Chondrocyte (in vitro differentiated cells): ENCODE results near the gene USP10. TPM values are rescaled to one million over a fixed set of nuclear protein-coding genes. Genes with fewer than 3 reads are reported as not detected.

Experiments used
- DNase-seq: peaks from one replicate; pipeline ENCODE4 v3.0.0; 2021; ENCODE audit warnings: mixed read lengths, low spot score
- H3K27ac Mint-ChIP-seq: one replicate; pipeline ENCODE4 v1.8.0; 2021; ENCODE audit warnings: mild to moderate bottlenecking, moderate library complexity, mixed read lengths; ENCODE audit not compliant: unreplicated experiment
- H3K27me3 Mint-ChIP-seq: 2 replicates; pipeline ENCODE4 v1.8.0; 2021; ENCODE audit warnings: low read depth, mixed read lengths
- H3K36me3 Mint-ChIP-seq: 2 replicates; pipeline ENCODE4 v1.8.0; 2021; ENCODE audit warnings: low read depth, mixed read lengths
- H3K4me1 Mint-ChIP-seq: 2 replicates; pipeline ENCODE4 v1.8.0; 2021; ENCODE audit warnings: low read depth, mild to moderate bottlenecking, mixed read lengths
- H3K4me3 Mint-ChIP-seq: one replicate; pipeline ENCODE4 v1.8.0; 2021; ENCODE audit warnings: mild to moderate bottlenecking, moderate library complexity, mixed read lengths; ENCODE audit not compliant: unreplicated experiment
- H3K9me3 Mint-ChIP-seq: 2 replicates; pipeline ENCODE4 v1.8.0; 2021; ENCODE audit warnings: low read depth, mixed read lengths
- CTCF ChIP-seq: fragments of 200-600 bp; sonication (generic); IDR thresholded peaks from 2 replicates; pipeline ENCODE4 v1.5.0; 2021; ENCODE audit warnings: antibody characterized with exemption, mild to moderate bottlenecking, moderate library complexity
- total RNA-seq: library from RNA; stranded (reverse); gene quantifications from 3 replicates; pipeline ENCODE4 v1.2.1, GENCODE V29; 2021

The USP10 gene
- total RNA-seq, 1 donor from 2014 or later = 43.0 TPM

DNA sequence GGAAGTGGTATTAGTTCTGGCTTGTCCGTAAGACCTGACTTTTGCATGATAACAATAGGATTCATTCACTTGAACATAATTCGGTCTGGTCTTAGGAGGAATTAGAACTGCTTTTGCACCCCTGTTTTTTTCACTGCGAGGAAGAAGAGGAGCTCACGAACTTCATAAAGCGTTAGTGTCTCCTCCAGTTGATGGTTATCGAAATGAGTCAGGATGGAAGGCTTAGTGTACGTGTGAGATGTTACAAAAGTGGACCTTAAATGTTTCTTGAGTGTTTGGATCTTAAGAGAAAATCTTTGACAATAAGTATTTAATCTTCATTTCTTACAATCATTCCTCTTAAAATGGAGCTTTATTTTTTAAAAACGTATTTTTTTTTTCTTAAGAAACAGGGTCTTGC, 52.8 kb downstream of the USP10 start:
- Mint-ChIP-seq H3K4me3 (no peak overlapping the region), H3K9me3 (no peaks in the 10 kb centered on the region), H3K4me1 (peaks cover 28% of the 10 kb centered on the region), H3K27ac (no peak overlapping the region), H3K27me3 (no peaks in the 10 kb centered on the region), H3K36me3 (peaks cover 3% of the 10 kb centered on the region)
- DNase-seq = no peak
- TF ChIP-seq CTCF = no peak

- DNase-seq = no peak
- H3K9me3 Mint-ChIP-seq = no peaks in the 10 kb centered on the region
- H3K36me3 Mint-ChIP-seq = peaks cover 3% of the 10 kb centered on the region
- TF ChIP-seq CTCF = no peak
- H3K4me1 Mint-ChIP-seq = peaks cover 36% of the 10 kb centered on the region
- H3K27me3 Mint-ChIP-seq = no peaks in the 10 kb centered on the region
- H3K4me3 Mint-ChIP-seq = no peak overlapping the region
- no peak overlapping the region for H3K27ac Mint-ChIP-seq
Observed at GRCh38 chr16:84753412-84754326, 53.9 kb downstream of the USP10 start.

GRCh38 chr16:84754353-84754856, 54.6 kb downstream of the USP10 start:
- H3K9me3 Mint-ChIP-seq = no peaks in the 10 kb centered on the region
- no peaks in the 10 kb centered on the region for H3K27me3 Mint-ChIP-seq
- H3K27ac Mint-ChIP-seq = no peak overlapping the region
- no peak for DNase-seq
- peak; percentile 95 for TF ChIP-seq CTCF
- H3K4me1 Mint-ChIP-seq = peaks cover 43% of the 10 kb centered on the region
- H3K36me3 Mint-ChIP-seq = peaks cover 3% of the 10 kb centered on the region
- no peak overlapping the region for H3K4me3 Mint-ChIP-seq

GRCh38 chr16:84754956-84755672, 55.3 kb downstream of the USP10 start:
- H3K36me3 Mint-ChIP-seq = peaks cover 3% of the 10 kb centered on the region
- no peak for TF ChIP-seq CTCF
- H3K9me3 Mint-ChIP-seq = no peaks in the 10 kb centered on the region
- H3K4me3 Mint-ChIP-seq = no peak overlapping the region
- H3K27ac Mint-ChIP-seq = no peak overlapping the region
- H3K27me3 Mint-ChIP-seq = no peaks in the 10 kb centered on the region
- no peak for DNase-seq
- H3K4me1 Mint-ChIP-seq = peaks cover 39% of the 10 kb centered on the region

GRCh38 chr16:84756830-84757229, 57.0 kb downstream of the USP10 start:
- H3K27me3 Mint-ChIP-seq = no peaks in the 10 kb centered on the region
- no peak overlapping the region for H3K27ac Mint-ChIP-seq
- peaks cover 3% of the 10 kb centered on the region for H3K36me3 Mint-ChIP-seq
- DNase-seq = no peak
- no peak for TF ChIP-seq CTCF
- H3K4me3 Mint-ChIP-seq = no peak overlapping the region
- peaks cover 29% of the 10 kb centered on the region for H3K4me1 Mint-ChIP-seq
- no peaks in the 10 kb centered on the region for H3K9me3 Mint-ChIP-seq
